ENCODE measurements around the gene ADCY7.
"Not testable (repeated sequence)": the region's sequence is repeated elsewhere in the genome, so short reads cannot be mapped to it uniquely, and the experiment has no call there.

The ADCY7 gene

DNA sequence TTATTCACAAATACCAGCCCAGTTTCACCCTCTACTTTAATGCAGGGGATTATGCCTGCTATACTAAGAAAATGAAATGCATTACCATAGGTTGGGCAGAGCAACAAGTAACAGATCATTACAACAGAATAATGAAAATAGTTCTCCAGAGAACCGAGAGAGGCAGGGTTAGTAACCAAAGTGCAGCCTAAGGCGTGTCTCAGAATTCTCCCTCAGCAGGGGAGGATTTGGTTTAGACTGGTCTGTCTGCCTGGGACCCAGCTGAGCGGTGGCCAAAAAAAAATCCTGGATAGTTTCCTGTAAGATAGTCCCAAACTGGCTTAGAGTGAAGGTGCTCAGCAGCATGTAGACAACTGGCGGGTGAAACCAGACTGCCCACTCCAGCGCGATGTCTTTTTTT is 30.8 kb upstream of the ADCY7 start:
- ATAC-seq: no peak
- TF ChIP-seq, protein P1, sequence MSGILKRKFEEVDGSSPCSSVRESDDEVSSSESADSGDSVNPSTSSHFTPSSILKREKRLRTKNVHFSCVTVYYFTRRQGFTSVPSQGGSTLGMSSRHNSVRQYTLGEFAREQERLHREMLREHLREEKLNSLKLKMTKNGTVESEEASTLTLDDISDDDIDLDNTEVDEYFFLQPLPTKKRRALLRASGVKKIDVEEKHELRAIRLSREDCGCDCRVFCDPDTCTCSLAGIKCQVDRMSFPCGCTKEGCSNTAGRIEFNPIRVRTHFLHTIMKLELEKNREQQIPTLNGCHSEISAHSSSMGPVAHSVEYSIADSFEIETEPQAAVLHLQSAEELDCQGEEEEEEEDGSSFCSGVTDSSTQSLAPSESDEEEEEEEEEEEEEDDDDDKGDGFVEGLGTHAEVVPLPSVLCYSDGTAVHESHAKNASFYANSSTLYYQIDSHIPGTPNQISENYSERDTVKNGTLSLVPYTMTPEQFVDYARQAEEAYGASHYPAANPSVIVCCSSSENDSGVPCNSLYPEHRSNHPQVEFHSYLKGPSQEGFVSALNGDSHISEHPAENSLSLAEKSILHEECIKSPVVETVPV (CRISPR knock-in tag; IDR thresholded peaks at IDR 0.05): no peak
- no peak for TF ChIP-seq ISL1 (CRISPR knock-in tag; IDR thresholded peaks at IDR 0.05)
- TF ChIP-seq BACH2 (CRISPR knock-in tag; IDR thresholded peaks at IDR 0.05; ENCODE audit: borderline replicate concordance): no peak
- TF ChIP-seq ESRRG (CRISPR knock-in tag; IDR thresholded peaks at IDR 0.05): no peak
- TF ChIP-seq RARB (CRISPR knock-in tag; IDR thresholded peaks at IDR 0.05): no peak
- TF ChIP-seq, protein P2, sequence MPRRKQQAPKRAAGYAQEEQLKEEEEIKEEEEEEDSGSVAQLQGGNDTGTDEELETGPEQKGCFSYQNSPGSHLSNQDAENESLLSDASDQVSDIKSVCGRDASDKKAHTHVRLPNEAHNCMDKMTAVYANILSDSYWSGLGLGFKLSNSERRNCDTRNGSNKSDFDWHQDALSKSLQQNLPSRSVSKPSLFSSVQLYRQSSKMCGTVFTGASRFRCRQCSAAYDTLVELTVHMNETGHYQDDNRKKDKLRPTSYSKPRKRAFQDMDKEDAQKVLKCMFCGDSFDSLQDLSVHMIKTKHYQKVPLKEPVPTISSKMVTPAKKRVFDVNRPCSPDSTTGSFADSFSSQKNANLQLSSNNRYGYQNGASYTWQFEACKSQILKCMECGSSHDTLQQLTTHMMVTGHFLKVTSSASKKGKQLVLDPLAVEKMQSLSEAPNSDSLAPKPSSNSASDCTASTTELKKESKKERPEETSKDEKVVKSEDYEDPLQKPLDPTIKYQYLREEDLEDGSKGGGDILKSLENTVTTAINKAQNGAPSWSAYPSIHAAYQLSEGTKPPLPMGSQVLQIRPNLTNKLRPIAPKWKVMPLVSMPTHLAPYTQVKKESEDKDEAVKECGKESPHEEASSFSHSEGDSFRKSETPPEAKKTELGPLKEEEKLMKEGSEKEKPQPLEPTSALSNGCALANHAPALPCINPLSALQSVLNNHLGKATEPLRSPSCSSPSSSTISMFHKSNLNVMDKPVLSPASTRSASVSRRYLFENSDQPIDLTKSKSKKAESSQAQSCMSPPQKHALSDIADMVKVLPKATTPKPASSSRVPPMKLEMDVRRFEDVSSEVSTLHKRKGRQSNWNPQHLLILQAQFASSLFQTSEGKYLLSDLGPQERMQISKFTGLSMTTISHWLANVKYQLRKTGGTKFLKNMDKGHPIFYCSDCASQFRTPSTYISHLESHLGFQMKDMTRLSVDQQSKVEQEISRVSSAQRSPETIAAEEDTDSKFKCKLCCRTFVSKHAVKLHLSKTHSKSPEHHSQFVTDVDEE (CRISPR knock-in tag; IDR thresholded peaks at IDR 0.05): no peak
- no peak for TF ChIP-seq ZC3H10 (CRISPR knock-in tag; IDR thresholded peaks at IDR 0.05)
- TF ChIP-seq OSR1 (CRISPR knock-in tag; IDR thresholded peaks at IDR 0.05): no peak
- TF ChIP-seq SNAI2 (CRISPR knock-in tag; IDR thresholded peaks at IDR 0.05): no peak
- TF ChIP-seq TOX (CRISPR knock-in tag; IDR thresholded peaks at IDR 0.05; ENCODE audit: borderline replicate concordance): no peak
- TF ChIP-seq, protein P3, sequence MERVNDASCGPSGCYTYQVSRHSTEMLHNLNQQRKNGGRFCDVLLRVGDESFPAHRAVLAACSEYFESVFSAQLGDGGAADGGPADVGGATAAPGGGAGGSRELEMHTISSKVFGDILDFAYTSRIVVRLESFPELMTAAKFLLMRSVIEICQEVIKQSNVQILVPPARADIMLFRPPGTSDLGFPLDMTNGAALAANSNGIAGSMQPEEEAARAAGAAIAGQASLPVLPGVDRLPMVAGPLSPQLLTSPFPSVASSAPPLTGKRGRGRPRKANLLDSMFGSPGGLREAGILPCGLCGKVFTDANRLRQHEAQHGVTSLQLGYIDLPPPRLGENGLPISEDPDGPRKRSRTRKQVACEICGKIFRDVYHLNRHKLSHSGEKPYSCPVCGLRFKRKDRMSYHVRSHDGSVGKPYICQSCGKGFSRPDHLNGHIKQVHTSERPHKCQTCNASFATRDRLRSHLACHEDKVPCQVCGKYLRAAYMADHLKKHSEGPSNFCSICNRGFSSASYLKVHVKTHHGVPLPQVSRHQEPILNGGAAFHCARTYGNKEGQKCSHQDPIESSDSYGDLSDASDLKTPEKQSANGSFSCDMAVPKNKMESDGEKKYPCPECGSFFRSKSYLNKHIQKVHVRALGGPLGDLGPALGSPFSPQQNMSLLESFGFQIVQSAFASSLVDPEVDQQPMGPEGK (CRISPR knock-in tag; IDR thresholded peaks at IDR 0.05; ENCODE audit: borderline replicate concordance): no peak

DNA sequence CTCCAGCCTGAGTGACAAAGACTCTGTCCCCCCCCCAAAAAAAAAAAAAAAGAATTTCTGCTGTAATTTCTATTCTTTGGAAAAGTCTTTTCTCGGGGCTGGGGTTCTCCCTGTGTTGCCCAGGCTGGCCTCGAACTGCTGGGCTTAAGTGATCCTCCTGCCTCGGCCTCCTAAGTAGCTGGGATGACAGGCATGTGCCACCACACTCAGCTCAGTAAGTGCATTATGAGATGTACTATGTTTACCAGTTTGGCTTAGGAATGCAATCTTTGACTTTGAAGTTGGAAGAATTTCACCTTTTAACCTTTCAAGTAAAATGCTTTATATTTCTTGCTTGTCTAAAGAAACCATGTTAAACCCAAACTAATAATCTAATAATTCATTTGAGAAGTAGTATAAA is 28.0 kb upstream of the ADCY7 start:
- no peak for ATAC-seq
- TF ChIP-seq, protein P4, sequence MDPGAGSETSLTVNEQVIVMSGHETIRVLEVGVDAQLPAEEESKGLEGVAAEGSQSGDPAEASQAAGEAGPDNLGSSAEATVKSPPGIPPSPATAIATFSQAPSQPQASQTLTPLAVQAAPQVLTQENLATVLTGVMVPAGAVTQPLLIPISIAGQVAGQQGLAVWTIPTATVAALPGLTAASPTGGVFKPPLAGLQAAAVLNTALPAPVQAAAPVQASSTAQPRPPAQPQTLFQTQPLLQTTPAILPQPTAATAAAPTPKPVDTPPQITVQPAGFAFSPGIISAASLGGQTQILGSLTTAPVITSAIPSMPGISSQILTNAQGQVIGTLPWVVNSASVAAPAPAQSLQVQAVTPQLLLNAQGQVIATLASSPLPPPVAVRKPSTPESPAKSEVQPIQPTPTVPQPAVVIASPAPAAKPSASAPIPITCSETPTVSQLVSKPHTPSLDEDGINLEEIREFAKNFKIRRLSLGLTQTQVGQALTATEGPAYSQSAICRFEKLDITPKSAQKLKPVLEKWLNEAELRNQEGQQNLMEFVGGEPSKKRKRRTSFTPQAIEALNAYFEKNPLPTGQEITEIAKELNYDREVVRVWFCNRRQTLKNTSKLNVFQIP (CRISPR knock-in tag; IDR thresholded peaks at IDR 0.05; ENCODE audit: borderline replicate concordance, low read depth): no peak
- TF ChIP-seq, protein P2 (CRISPR knock-in tag; IDR thresholded peaks at IDR 0.05): no peak
- no peak for TF ChIP-seq ZFP30 (CRISPR knock-in tag; IDR thresholded peaks at IDR 0.05)
- TF ChIP-seq ISL1 (CRISPR knock-in tag; IDR thresholded peaks at IDR 0.05): no peak
- TF ChIP-seq TOX (CRISPR knock-in tag; IDR thresholded peaks at IDR 0.05; ENCODE audit: borderline replicate concordance): no peak
- TF ChIP-seq CSDC2 (CRISPR knock-in tag; IDR thresholded peaks at IDR 0.05): no peak
- no peak for TF ChIP-seq OSR1 (CRISPR knock-in tag; IDR thresholded peaks at IDR 0.05)
- no peak for TF ChIP-seq ESRRG (CRISPR knock-in tag; IDR thresholded peaks at IDR 0.05)
- no peak for TF ChIP-seq ZNF8 (CRISPR knock-in tag; IDR thresholded peaks at IDR 0.05)
- TF ChIP-seq SNAI2 (CRISPR knock-in tag; IDR thresholded peaks at IDR 0.05): no peak
- no peak for TF ChIP-seq TCF4 (CRISPR knock-in tag; IDR thresholded peaks at IDR 0.05; ENCODE audit: borderline replicate concordance)
- TF ChIP-seq, protein P1 (CRISPR knock-in tag; IDR thresholded peaks at IDR 0.05): no peak

DNA sequence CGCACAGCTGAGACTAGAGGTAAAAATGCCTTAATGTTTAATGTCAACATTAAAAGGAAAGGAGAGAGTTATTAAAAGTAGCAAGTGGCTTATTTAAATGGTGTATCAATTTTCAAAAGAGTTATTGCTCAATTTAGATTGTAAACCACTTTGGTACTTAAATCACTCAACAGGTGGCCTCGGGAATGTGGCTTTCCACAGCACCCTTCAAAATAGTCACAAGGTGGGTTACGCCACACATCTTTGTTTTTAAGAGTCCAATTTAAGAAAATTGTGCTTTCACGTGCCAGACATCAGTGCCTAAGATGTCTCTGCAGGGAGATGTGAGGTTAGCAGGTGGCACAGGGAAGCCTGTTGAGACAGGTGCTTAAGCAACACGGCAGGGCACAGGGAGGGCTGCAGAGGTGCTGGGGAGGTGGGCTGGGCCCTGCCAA is 27.5 kb upstream of the ADCY7 start:
- ATAC-seq: no peak
- TF ChIP-seq GLIS3 (CRISPR knock-in tag; IDR thresholded peaks at IDR 0.05) (no peak), ISL1 (CRISPR knock-in tag; IDR thresholded peaks at IDR 0.05) (no peak), ESRRG (CRISPR knock-in tag; IDR thresholded peaks at IDR 0.05) (no peak), CSDC2 (CRISPR knock-in tag; IDR thresholded peaks at IDR 0.05) (no peak), ARNTL (CRISPR knock-in tag; IDR thresholded peaks at IDR 0.05; ENCODE audit: borderline replicate concordance, low read depth) (no peak)
- TF ChIP-seq, protein P3 (CRISPR knock-in tag; IDR thresholded peaks at IDR 0.05; ENCODE audit: borderline replicate concordance): no peak

DNA sequence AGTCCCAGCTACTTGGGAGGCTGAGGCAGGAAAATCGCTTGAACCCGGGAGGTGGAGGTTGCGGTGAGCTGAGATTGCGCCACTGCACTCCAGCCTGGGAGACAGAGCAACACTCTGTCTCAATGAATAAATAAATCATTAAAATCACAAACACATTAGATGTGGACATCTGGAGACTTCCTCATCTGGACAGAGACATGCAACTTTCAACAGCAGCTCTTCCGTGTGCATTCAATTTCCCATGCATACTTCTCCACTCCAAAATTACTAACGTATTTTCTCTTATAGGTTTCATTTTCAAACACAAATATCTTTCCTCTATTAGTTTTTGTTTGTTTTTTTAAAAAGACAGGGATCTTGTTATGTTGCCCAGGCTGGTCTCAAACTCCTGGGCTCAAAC is 23.3 kb upstream of the ADCY7 start:
- not testable (repeated sequence) for ATAC-seq

Measured in SK-N-SH treated with all-trans-retinoic acid at 6 μM for 48 hours (cell line).